WTC11 (cell line): Measurements from ENCODE around the gene HDGFL2. TPM values are rescaled to one million over a fixed set of nuclear protein-coding genes. Genes with fewer than 3 reads are reported as not detected.

ENCODE experiments used
- ATAC-seq: fragments of 200-7000 bp; cut with Tn5 transposase; 2 replicates; pipeline ENCODE4 v1.10.0; 2021; ENCODE audit warnings: mild to moderate bottlenecking, moderate library complexity
- CTCF ChIA-PET: fragments of 300-600 bp; sonication (Branson Sonifier 250); formaldehyde crosslinking; loops from one replicate; lab custom pipeline; 2021; ENCODE audit warnings: antibody characterized with exemption; lab: Charles Lee
- POLR2A ChIA-PET: fragments of 350-600 bp; sonication (Branson Sonifier 250); formaldehyde crosslinking; loops from one replicate; lab custom pipeline; 2021; ENCODE audit warnings: antibody characterized with exemption; lab: Charles Lee
- DNase-seq: peaks from one replicate; pipeline ENCODE4 v3.0.0; 2021; ENCODE audit warnings: low spot score
- H3K27ac Mint-ChIP-seq: 2 replicates; pipeline ENCODE4 v1.8.0; 2021; ENCODE audit warnings: mixed read lengths
- H3K27me3 Mint-ChIP-seq: 2 replicates; pipeline ENCODE4 v1.8.0; 2021; ENCODE audit warnings: low read depth, mild to moderate bottlenecking, moderate library complexity, mixed read lengths
- H3K36me3 Mint-ChIP-seq: 2 replicates; pipeline ENCODE4 v1.8.0; 2021; ENCODE audit warnings: mixed read lengths
- H3K4me1 Mint-ChIP-seq: 2 replicates; pipeline ENCODE4 v1.8.0; 2022; ENCODE audit warnings: mixed read lengths
- H3K4me3 Mint-ChIP-seq: 2 replicates; pipeline ENCODE4 v1.8.0; 2021; ENCODE audit warnings: mild to moderate bottlenecking, moderate library complexity, mixed read lengths
- H3K9me3 Mint-ChIP-seq: 2 replicates; pipeline ENCODE4 v1.8.0; 2021; ENCODE audit warnings: mixed read lengths
- ELF4 ChIP-seq: sonication (generic); formaldehyde crosslinking; IDR thresholded peaks from 2 replicates; pipeline ENCODE4 v1.8.1; 2022; ENCODE audit warnings: low read depth, mild to moderate bottlenecking, moderate library complexity, missing genetic modification reagents
- GABPB1 ChIP-seq: sonication (generic); formaldehyde crosslinking; IDR thresholded peaks from 2 replicates; pipeline ENCODE4 v1.8.1; 2023; ENCODE audit warnings: mild to moderate bottlenecking, missing genetic modification reagents
- MYBL2 ChIP-seq: sonication (generic); formaldehyde crosslinking; IDR thresholded peaks from 2 replicates; pipeline ENCODE4 v1.8.1; 2023; ENCODE audit warnings: mild to moderate bottlenecking, moderate library complexity, missing genetic modification reagents
- NR3C1 ChIP-seq: sonication (generic); formaldehyde crosslinking; conservative IDR thresholded peaks from 2 replicates; pipeline ENCODE4 v1.8.1; 2023; ENCODE audit warnings: low read depth, mild to moderate bottlenecking, missing genetic modification reagents
- PRRX2 ChIP-seq: fragments of 250-450 bp; sonication (Bioruptor Pico); IDR thresholded peaks from 2 replicates; pipeline ENCODE4 v1.8.0; 2021; ENCODE audit warnings: mild to moderate bottlenecking
- ZNF423 ChIP-seq: fragments of 250-450 bp; sonication (Bioruptor Pico); IDR thresholded peaks from 2 replicates; pipeline ENCODE4 v2.1.2; 2022; ENCODE audit warnings: mild to moderate bottlenecking, moderate library complexity
- total RNA-seq: library from RNA; stranded (reverse); gene quantifications from 3 replicates; pipeline ENCODE4 v1.2.3, GENCODE V29; 2021
- TF ChIP-seq, protein P1 (sequence below): sonication (generic); formaldehyde crosslinking; IDR thresholded peaks from 2 replicates; pipeline ENCODE4 v1.8.1; 2022; ENCODE audit warnings: missing genetic modification reagents, borderline replicate concordance
- TF ChIP-seq, protein P2 (sequence below): sonication (generic); formaldehyde crosslinking; IDR thresholded peaks from 2 replicates; pipeline ENCODE4 v1.8.0; 2023; ENCODE audit warnings: mild to moderate bottlenecking, missing genetic modification reagents
- TF ChIP-seq, protein P3 (sequence below): fragments of 250-450 bp; sonication (Bioruptor Pico); IDR thresholded peaks from 2 replicates; pipeline ENCODE4 v1.9.0; 2021; ENCODE audit warnings: mild to moderate bottlenecking, borderline replicate concordance

HDGFL2 gene
- total RNA-seq, 1 experiment from 2014 or later = 115 TPM

DNA sequence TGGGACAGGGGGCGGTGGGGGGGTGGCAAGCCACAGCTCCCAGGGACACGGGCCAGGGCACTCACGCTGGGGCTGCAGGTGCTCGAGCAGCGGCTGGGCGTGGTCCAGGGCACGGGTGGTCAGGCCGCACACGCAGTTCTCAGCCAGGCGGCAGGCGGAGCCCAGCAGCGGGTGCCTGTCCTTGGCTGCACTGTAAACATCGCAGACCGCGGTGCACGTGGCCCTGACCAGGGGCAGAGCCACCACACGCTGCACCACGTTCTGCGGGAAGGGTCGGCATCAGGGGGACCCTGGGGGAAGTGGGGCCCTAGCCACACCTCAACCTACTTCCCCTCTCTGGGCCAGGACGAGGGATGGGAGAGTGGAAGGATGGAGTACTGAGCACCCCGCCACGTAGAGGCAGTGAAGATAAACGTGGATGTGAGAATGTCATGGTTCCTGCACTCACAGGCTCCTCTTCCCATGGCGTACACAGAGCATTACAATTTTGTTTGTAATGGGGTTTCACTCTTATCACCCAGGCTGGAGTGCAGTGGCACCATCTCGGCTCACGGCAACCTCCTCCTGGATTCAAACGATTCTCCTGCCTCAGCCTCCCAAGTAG, 59.6 kb downstream of the HDGFL2 start:
- DNase-seq (no peak), ATAC-seq (no peak)
- Mint-ChIP-seq H3K4me3 (no peak overlapping the region), H3K27me3 (peaks cover 42% of the 10 kb centered on the region), H3K36me3 (no peaks in the 10 kb centered on the region), H3K27ac (no peak overlapping the region), H3K4me1 (no peaks in the 10 kb centered on the region), H3K9me3 (no peaks in the 10 kb centered on the region)
- CTCF ChIA-PET = interaction anchor here (11.1 kb wide), 1 partner anchor 7 kb away, joined by 285 read pairs; no protein-coding TSS in a partner anchor
- TF ChIP-seq GABPB1 (CRISPR knock-in tag) (peak; percentile 68), ZNF423 (no peak)
- POLR2A ChIA-PET = no interaction called here

DNA sequence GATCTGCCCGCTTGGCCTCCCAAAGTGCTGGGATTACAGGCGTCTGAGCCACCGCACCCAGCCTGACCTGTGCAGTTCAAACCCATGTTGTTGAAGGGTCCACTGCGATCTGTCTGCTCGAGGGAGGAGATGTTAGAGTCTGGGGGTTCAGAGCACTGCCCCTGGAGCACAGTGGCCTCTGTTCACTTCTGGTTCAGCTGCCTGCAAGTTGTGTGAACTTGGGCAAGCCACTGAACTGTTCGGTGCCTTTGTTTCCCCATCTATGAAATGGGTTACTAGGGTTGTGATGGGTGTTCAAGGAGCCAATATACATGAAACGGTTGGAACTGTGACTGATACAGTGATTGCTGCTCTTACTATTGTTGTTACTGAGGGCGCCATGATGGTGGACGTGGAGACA, 61.2 kb downstream of the HDGFL2 start:
- Mint-ChIP-seq H3K4me3 (no peak overlapping the region), H3K27ac (no peak overlapping the region), H3K9me3 (no peaks in the 10 kb centered on the region), H3K27me3 (peaks cover 49% of the 10 kb centered on the region), H3K36me3 (no peaks in the 10 kb centered on the region), H3K4me1 (no peaks in the 10 kb centered on the region)
- CTCF ChIA-PET = interaction anchor here (11.1 kb wide), 1 partner anchor 9 kb away, joined by 285 read pairs; no protein-coding TSS in a partner anchor
- no peak for TF ChIP-seq MYBL2
- TF ChIP-seq, protein P1, sequence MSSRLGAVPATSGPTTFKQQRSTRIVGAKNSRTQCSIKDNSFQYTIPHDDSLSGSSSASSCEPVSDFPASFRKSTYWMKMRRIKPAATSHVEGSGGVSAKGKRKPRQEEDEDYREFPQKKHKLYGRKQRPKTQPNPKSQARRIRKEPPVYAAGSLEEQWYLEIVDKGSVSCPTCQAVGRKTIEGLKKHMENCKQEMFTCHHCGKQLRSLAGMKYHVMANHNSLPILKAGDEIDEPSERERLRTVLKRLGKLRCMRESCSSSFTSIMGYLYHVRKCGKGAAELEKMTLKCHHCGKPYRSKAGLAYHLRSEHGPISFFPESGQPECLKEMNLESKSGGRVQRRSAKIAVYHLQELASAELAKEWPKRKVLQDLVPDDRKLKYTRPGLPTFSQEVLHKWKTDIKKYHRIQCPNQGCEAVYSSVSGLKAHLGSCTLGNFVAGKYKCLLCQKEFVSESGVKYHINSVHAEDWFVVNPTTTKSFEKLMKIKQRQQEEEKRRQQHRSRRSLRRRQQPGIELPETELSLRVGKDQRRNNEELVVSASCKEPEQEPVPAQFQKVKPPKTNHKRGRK (CRISPR knock-in tag) = no peak
- TF ChIP-seq ELF4 (CRISPR knock-in tag) = no peak
- TF ChIP-seq, protein P2, sequence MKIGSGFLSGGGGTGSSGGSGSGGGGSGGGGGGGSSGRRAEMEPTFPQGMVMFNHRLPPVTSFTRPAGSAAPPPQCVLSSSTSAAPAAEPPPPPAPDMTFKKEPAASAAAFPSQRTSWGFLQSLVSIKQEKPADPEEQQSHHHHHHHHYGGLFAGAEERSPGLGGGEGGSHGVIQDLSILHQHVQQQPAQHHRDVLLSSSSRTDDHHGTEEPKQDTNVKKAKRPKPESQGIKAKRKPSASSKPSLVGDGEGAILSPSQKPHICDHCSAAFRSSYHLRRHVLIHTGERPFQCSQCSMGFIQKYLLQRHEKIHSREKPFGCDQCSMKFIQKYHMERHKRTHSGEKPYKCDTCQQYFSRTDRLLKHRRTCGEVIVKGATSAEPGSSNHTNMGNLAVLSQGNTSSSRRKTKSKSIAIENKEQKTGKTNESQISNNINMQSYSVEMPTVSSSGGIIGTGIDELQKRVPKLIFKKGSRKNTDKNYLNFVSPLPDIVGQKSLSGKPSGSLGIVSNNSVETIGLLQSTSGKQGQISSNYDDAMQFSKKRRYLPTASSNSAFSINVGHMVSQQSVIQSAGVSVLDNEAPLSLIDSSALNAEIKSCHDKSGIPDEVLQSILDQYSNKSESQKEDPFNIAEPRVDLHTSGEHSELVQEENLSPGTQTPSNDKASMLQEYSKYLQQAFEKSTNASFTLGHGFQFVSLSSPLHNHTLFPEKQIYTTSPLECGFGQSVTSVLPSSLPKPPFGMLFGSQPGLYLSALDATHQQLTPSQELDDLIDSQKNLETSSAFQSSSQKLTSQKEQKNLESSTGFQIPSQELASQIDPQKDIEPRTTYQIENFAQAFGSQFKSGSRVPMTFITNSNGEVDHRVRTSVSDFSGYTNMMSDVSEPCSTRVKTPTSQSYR (CRISPR knock-in tag) = no peak
- no peak for DNase-seq
- POLR2A ChIA-PET = no interaction called here
- no peak for ATAC-seq

DNA sequence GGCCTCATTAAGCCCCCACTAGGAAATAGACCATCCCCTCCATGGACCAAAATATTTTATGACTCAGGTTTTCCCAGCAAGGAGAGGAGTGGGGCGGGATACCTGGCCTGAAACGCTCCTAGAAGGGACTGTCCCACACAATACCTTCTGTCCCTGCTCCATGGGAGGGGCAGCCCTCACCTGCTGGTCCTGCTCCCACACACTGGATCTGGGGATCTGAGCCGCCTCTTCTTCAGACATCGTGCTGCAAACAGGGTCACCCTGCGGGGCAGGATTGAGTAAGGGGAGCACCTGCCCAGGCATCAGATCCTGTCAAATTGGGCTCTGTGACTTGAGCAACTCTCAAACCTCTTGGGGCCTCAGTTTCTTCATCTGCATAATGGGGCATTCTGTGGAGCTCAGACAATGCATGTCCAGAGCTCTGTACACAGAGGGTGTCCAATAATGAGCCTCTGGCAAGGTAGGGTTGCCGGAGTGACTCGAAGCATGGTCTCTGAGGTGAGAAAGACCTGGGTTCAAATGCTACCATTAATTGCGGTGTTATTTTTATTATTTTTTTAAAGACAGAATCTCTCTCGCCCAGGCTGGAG, 61.8 kb downstream of the HDGFL2 start:
- no peak overlapping the region for H3K4me3 Mint-ChIP-seq
- no peaks in the 10 kb centered on the region for H3K4me1 Mint-ChIP-seq
- peaks cover 53% of the 10 kb centered on the region for H3K27me3 Mint-ChIP-seq
- DNase-seq = no peak
- no peaks in the 10 kb centered on the region for H3K9me3 Mint-ChIP-seq
- TF ChIP-seq NR3C1 (CRISPR knock-in tag) = no peak
- no peak for TF ChIP-seq PRRX2 (CRISPR knock-in tag)
- TF ChIP-seq, protein P3, sequence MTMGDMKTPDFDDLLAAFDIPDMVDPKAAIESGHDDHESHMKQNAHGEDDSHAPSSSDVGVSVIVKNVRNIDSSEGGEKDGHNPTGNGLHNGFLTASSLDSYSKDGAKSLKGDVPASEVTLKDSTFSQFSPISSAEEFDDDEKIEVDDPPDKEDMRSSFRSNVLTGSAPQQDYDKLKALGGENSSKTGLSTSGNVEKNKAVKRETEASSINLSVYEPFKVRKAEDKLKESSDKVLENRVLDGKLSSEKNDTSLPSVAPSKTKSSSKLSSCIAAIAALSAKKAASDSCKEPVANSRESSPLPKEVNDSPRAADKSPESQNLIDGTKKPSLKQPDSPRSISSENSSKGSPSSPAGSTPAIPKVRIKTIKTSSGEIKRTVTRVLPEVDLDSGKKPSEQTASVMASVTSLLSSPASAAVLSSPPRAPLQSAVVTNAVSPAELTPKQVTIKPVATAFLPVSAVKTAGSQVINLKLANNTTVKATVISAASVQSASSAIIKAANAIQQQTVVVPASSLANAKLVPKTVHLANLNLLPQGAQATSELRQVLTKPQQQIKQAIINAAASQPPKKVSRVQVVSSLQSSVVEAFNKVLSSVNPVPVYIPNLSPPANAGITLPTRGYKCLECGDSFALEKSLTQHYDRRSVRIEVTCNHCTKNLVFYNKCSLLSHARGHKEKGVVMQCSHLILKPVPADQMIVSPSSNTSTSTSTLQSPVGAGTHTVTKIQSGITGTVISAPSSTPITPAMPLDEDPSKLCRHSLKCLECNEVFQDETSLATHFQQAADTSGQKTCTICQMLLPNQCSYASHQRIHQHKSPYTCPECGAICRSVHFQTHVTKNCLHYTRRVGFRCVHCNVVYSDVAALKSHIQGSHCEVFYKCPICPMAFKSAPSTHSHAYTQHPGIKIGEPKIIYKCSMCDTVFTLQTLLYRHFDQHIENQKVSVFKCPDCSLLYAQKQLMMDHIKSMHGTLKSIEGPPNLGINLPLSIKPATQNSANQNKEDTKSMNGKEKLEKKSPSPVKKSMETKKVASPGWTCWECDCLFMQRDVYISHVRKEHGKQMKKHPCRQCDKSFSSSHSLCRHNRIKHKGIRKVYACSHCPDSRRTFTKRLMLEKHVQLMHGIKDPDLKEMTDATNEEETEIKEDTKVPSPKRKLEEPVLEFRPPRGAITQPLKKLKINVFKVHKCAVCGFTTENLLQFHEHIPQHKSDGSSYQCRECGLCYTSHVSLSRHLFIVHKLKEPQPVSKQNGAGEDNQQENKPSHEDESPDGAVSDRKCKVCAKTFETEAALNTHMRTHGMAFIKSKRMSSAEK = no peak
- TF ChIP-seq, all 79 proteins: peak for 0
- ChIA-PET POLR2A (interaction anchor here (1.4 to 1.8 kb wide), 2 partner anchors 9 to 26 kb away, joined by 4 to 9 read pairs; no protein-coding TSS in a partner anchor), CTCF (interaction anchor here (0.5 to 11.1 kb wide), 12 partner anchors 9 to 360 kb away, joined by 4 to 285 read pairs (median 8); partner anchors contain the start of gene PLIN4)
- H3K36me3 Mint-ChIP-seq = no peaks in the 10 kb centered on the region
- no peak overlapping the region for H3K27ac Mint-ChIP-seq
- ATAC-seq = no peak
